ENCODE data around the gene ARG1.

Gene ARG1

DNA sequence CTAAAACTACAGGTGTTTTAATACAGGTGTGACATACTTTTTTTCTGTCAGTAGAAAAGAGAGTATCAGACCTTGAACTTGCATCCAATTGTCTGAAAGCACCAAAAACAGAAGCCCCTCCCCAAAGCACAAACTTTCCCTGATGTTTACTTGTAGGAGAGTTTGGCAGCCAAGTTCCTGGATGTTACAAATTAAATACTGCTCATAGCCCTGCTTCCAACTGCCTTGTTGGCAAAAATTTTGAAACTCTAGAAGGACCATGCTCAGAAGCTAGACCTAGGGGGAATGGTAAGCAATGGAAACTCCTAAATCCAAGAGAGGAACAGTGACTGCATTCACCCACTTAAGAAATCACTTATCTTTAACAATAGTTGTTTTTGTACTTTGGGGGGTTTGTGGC lies 17.0 kb upstream of the ARG1 start:
- no peak for DNase-seq (ENCODE audit: low read depth, low spot score)
- POLR2A ChIA-PET: no interaction called here
- TF ChIP-seq, protein P1, sequence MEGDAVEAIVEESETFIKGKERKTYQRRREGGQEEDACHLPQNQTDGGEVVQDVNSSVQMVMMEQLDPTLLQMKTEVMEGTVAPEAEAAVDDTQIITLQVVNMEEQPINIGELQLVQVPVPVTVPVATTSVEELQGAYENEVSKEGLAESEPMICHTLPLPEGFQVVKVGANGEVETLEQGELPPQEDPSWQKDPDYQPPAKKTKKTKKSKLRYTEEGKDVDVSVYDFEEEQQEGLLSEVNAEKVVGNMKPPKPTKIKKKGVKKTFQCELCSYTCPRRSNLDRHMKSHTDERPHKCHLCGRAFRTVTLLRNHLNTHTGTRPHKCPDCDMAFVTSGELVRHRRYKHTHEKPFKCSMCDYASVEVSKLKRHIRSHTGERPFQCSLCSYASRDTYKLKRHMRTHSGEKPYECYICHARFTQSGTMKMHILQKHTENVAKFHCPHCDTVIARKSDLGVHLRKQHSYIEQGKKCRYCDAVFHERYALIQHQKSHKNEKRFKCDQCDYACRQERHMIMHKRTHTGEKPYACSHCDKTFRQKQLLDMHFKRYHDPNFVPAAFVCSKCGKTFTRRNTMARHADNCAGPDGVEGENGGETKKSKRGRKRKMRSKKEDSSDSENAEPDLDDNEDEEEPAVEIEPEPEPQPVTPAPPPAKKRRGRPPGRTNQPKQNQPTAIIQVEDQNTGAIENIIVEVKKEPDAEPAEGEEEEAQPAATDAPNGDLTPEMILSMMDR (IDR thresholded peaks at IDR 0.05; ENCODE audit: insufficient read depth, low read length, missing control alignments): no peak
- H3K4me3 ChIP-seq (ENCODE audit: low read depth, low read length): no peak overlapping the region
- CTCF ChIA-PET: interaction anchor here (1.0 kb wide), 2 partner anchors 36 to 72 kb away, joined by 3 read pairs; partner anchors contain the start of gene MED23

DNA sequence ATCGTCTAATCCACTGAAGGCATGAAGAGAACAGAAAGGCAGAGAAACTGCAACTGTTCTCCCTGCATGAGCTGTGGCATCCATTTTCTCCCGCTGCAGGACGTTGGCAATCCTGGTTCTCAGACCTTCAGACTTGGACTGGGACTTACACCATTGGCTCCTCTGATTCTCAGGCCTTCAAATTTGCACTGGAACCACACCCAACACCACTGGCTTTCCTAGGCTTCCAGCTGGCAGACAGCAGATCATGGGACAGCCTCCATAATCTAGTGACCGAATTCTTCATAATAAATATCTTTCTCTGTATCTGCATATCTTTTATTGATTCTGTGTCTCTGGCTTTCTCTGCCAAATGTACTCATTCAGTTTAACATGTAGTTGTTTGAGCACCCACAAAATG lies 14.1 kb upstream of the ARG1 start:
- ChIA-PET POLR2A (no interaction called here), CTCF (interaction anchor here (1.3 kb wide), 1 partner anchor 379 kb away, joined by 3 read pairs; no protein-coding TSS in a partner anchor)
- TF ChIP-seq, protein P1 (IDR thresholded peaks at IDR 0.05; ENCODE audit: insufficient read depth, low read length, missing control alignments): no peak
- H3K4me3 ChIP-seq (ENCODE audit: low read depth, low read length): no peak overlapping the region
- no peak for DNase-seq (ENCODE audit: low read depth, low spot score)

DNA sequence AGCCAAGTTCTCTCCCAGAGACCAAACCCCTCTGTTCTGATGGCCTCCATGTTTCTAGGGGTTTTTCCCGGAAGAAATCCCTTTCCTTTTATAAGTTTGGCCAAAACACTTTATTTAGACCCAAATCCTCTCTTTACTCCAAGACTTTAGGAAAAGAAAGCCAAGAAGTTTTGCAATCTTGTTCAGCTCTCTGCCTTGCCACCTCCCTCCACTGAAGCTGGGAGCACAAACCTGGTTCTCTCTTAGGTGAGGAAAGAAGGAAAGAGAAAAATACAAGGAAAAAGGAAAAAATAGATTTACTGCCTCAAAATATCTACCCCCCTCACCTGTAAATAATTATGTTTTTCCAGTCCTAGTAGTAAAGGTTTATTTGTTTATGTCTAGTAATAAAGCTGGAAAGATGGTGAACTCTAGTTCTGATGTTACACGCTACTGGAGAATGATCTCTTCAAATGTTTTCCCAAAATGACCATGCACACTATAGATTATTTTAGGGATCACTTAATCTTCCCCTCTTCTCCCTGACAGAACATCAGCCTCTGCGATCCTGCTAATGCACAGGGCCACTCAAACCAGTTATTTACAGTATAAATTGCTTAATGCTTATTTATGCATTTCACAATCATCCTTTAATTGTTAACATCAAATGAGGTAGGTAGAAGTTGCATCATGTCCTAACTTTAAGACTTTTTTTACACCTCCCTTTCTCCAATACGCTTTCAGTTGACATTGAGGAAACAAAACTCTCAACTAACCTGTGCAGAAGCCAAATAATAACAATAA lies 10.9 kb upstream of the ARG1 start:
- no peak overlapping the region for H3K4me3 ChIP-seq (ENCODE audit: low read depth, low read length)
- ChIA-PET CTCF (no interaction called here), POLR2A (no interaction called here)
- TF ChIP-seq, protein P1 (IDR thresholded peaks at IDR 0.05; ENCODE audit: insufficient read depth, low read length, missing control alignments): no peak
- no peak for DNase-seq (ENCODE audit: low read depth, low spot score)

DNA sequence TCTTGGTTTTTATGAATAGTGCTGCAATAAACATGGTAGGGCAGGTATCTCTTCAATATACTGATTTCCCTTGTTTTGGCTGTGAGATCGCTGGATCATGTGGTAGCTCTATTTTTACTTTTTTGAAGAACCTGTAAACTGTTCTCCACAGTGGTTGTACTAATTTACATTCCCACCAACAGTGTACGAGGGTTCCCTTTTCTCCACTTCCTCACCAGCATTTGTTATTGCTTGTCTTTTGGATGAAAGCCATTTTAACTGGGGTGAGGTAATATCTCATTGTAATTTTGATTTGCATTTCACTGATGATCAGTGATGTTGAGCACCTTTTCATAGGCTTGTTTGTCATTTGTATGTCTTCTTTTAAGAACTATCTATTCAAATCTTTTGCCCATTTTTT lies 8.0 kb upstream of the ARG1 start:
- POLR2A ChIA-PET: no interaction called here
- TF ChIP-seq, protein P1 (IDR thresholded peaks at IDR 0.05; ENCODE audit: insufficient read depth, low read length, missing control alignments): no peak
- H3K4me3 ChIP-seq (ENCODE audit: low read depth, low read length): no peak overlapping the region
- DNase-seq (ENCODE audit: low read depth, low spot score): no peak
- CTCF ChIA-PET: interaction anchor here (1.4 kb wide), 1 partner anchor 45 kb away, joined by 3 read pairs; no protein-coding TSS in a partner anchor

DNA sequence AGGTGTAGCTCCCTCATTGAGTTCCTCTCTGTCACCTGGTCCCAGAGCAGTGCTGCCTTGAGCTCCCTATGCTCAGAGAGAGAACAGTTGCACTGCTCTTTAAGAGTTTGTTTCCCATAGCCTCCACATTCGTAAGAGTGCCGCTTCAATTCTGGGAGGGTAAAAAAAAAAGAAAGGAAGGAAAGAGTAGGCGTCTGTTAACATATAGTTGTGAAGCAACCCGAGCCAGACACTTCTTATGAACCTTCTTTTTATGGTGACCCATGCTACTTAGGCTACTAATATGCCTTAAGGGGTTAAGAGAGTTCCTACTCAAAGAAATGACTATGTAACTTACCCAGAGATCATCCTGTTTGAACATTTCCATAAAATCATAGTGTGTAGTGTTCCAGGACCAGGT lies 4.3 kb upstream of the ARG1 start:
- TF ChIP-seq, protein P1 (IDR thresholded peaks at IDR 0.05; ENCODE audit: insufficient read depth, low read length, missing control alignments): no peak
- DNase-seq (ENCODE audit: low read depth, low spot score): no peak
- ChIA-PET CTCF (no interaction called here), POLR2A (no interaction called here)
- no peak overlapping the region for H3K4me3 ChIP-seq (ENCODE audit: low read depth, low read length)

DNA sequence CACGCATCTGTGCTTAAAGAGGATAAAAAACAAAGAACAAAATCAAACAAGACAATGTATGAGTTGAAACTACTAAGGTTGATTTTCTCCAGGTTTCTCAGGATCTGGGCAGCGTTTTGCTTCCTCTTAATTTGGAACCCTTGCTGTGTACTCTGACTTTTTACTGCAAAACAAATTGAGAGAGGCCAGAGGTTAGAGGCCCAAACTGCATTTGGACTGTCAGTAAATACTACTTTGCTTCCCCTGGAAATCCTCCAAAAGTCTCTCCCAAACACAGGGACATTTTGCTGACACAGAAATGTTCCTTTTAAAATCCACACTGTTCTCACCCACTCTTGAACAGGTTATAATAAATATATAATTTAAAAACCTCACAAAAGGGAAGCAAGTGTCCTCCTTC lies 1.1 kb downstream of the ARG1 start:
- no peak overlapping the region for H3K4me3 ChIP-seq (ENCODE audit: low read depth, low read length)
- TF ChIP-seq, protein P1 (IDR thresholded peaks at IDR 0.05; ENCODE audit: insufficient read depth, low read length, missing control alignments): no peak
- POLR2A ChIA-PET: no interaction called here
- DNase-seq (ENCODE audit: low read depth, low spot score): no peak
- CTCF ChIA-PET: no interaction called here

Data from AG04449 (cell line).